Activated CD4-positive, alpha-beta T cell treated with anti-CD3 and anti-CD28 coated beads, Interleukin-2, amount 50 U/mL, for 4 hours (primary cell): ENCODE data around the gene FSCN2.
"Not testable (repeated sequence)": the region's sequence is repeated elsewhere in the genome, so short reads cannot be mapped to it uniquely, and the experiment has no call there.

ENCODE experiments used
- DNase-seq, 2 experiments: peaks; one replicate each; pipeline ENCODE4 v3.0.0-alpha.2; 2020

The FSCN2 gene

GRCh38 chr17:81580481-81580880, 52.3 kb downstream of the FSCN2 start:
- no peak for DNase-seq

GRCh38 chr17:81581758-81582157, 53.6 kb downstream of the FSCN2 start:
- no peak for DNase-seq

- no peak for DNase-seq
Measured at GRCh38 chr17:81582341-81582740, 54.2 kb downstream of the FSCN2 start.

- no peak for DNase-seq
Measured at GRCh38 chr17:81582749-81583148, 54.6 kb downstream of the FSCN2 start.

- no peak for DNase-seq
Measured at GRCh38 chr17:81583589-81584342, 55.6 kb downstream of the FSCN2 start.

- not testable (repeated sequence) for DNase-seq
Measured at GRCh38 chr17:81584771-81585170, 56.6 kb downstream of the FSCN2 start.

- DNase-seq: no peak
Measured at GRCh38 chr17:81586096-81586495, 57.9 kb downstream of the FSCN2 start.
